CD14-positive monocyte (primary cell): ENCODE measurements around the gene NOM1. TPM values are rescaled to one million over a fixed set of nuclear protein-coding genes. Genes with fewer than 3 reads are reported as not detected.

Experiments used
- DNase-seq, 3 donors: peaks; one replicate each; pipeline ENCODE4 v3.0.0-alpha.2; 2011 to 2022
- H2AFZ ChIP-seq: 2 replicates; pipeline ENCODE4 v1.6.0; 2012; ENCODE audit warnings: mild to moderate bottlenecking, low read depth, low read length, inconsistent platforms; ENCODE audit not compliant: insufficient read depth, poor library complexity, severe bottlenecking
- H3K27ac ChIP-seq, 2 donors: 1 replicate in 1 of 2; 2 replicates in 1 of 2; pipeline ENCODE4 v1.5.1; 2012 to 2013; ENCODE audit warnings: low read length in 2 of 2, control low read depth in 1 of 2, inconsistent platforms in 1 of 2, low read depth in 1 of 2, mild to moderate bottlenecking in 1 of 2
- H3K27me3 ChIP-seq, 2 donors: one replicate each; pipeline versions ENCODE4 v1.6.0 to v1.6.1; 2011 to 2013; ENCODE audit warnings: low read length in 2 of 2; ENCODE audit not compliant: control insufficient read depth in 2 of 2, insufficient read depth in 2 of 2
- H3K36me3 ChIP-seq, 2 donors: replicated peaks in 1 of 2; 1 replicate in 1 of 2; 2 replicates in 1 of 2; pipeline versions ENCODE4 v1.5.1 to v1.6.1; 2012 to 2013; ENCODE audit warnings: low read length in 2 of 2, control low read depth in 1 of 2, inconsistent platforms in 1 of 2, mild to moderate bottlenecking in 1 of 2; ENCODE audit not compliant: insufficient read depth in 2 of 2, control insufficient read depth in 1 of 2
- H3K4me1 ChIP-seq, 2 donors: 1 replicate in 1 of 2; 2 replicates in 1 of 2; pipeline versions ENCODE4 v1.5.1 to v1.6.1; 2012 to 2013; ENCODE audit warnings: low read length in 2 of 2, control low read depth in 1 of 2, inconsistent platforms in 1 of 2, mild to moderate bottlenecking in 1 of 2, moderate library complexity in 1 of 2; ENCODE audit not compliant: insufficient read depth in 2 of 2, control insufficient read depth in 1 of 2
- H3K4me2 ChIP-seq: replicated peaks from 2 replicates; pipeline ENCODE3; 2012; ENCODE audit warnings: low read length, moderate library complexity, mild to moderate bottlenecking; ENCODE audit not compliant: poor library complexity, severe bottlenecking; ENCODE audit errors: extremely low read depth
- H3K4me3 ChIP-seq, 3 experiments: fragments of 200-600 bp in 1 of 3; sonication (generic) in 1 of 3; replicated peaks in 1 of 3; 1 replicate in 2 of 3; 2 replicates in 1 of 3; pipeline ENCODE4 v1.5.1; 2011 to 2013; ENCODE audit warnings: low read length in 3 of 3, mild to moderate bottlenecking in 3 of 3, control low read depth in 2 of 3, low read depth in 2 of 3, inconsistent platforms in 1 of 3, moderate library complexity in 1 of 3
- H3K79me2 ChIP-seq: 2 replicates; pipeline ENCODE4 v1.6.0; 2012; ENCODE audit warnings: mild to moderate bottlenecking, control low read depth, inconsistent platforms, low read length, moderate library complexity; ENCODE audit not compliant: insufficient read depth
- H3K9ac ChIP-seq: 2 replicates; pipeline ENCODE4 v1.6.0; 2017; ENCODE audit warnings: low read length, mild to moderate bottlenecking; ENCODE audit not compliant: insufficient read depth, poor library complexity, severe bottlenecking
- H3K9me3 ChIP-seq, 2 donors: replicated peaks in 1 of 2; 1 replicate in 1 of 2; 2 replicates in 1 of 2; pipeline versions ENCODE4 v1.5.1 to v1.6.1; 2012 to 2013; ENCODE audit warnings: low read length in 2 of 2, control low read depth in 1 of 2; ENCODE audit not compliant: control insufficient read depth in 1 of 2, insufficient read depth in 1 of 2
- H4K20me1 ChIP-seq: 2 replicates; pipeline ENCODE4 v1.6.0; 2012; ENCODE audit warnings: mild to moderate bottlenecking, low read length, control low read depth, moderate library complexity; ENCODE audit not compliant: insufficient read depth
- H3K27ac Mint-ChIP-seq, 7 donors: one replicate each; pipeline ENCODE4 v1.8.0; 2020; ENCODE audit warnings: mild to moderate bottlenecking in 7 of 7, mixed read lengths in 7 of 7, moderate library complexity in 6 of 7, inconsistent platforms in 2 of 7
- H3K27me3 Mint-ChIP-seq, 3 donors: one replicate each; pipeline ENCODE4 v1.8.0; 2021 to 2022; ENCODE audit warnings: low read depth in 3 of 3, mild to moderate bottlenecking in 3 of 3, mixed read lengths in 3 of 3, moderate library complexity in 3 of 3, inconsistent platforms in 1 of 3
- H3K36me3 Mint-ChIP-seq, 2 donors: one replicate each; pipeline ENCODE4 v1.8.0; 2020; ENCODE audit warnings: mixed read lengths in 2 of 2, inconsistent platforms in 1 of 2, mild to moderate bottlenecking in 1 of 2
- H3K4me1 Mint-ChIP-seq: one replicate; pipeline ENCODE4 v1.8.0; 2020; ENCODE audit warnings: mild to moderate bottlenecking, mixed read lengths
- H3K4me3 Mint-ChIP-seq, 2 donors: one replicate each; pipeline ENCODE4 v1.8.0; 2020; ENCODE audit warnings: mild to moderate bottlenecking in 2 of 2, mixed read lengths in 2 of 2, moderate library complexity in 1 of 2
- H3K9me3 Mint-ChIP-seq, 7 donors: one replicate each; pipeline ENCODE4 v1.8.0; 2020 to 2022; ENCODE audit warnings: mixed read lengths in 7 of 7, mild to moderate bottlenecking in 6 of 7, moderate library complexity in 6 of 7, inconsistent platforms in 2 of 7
- WGBS: methylation state at CpG from one replicate; pipeline ENCODE4 v1.1.5; 2013; ENCODE audit warnings: missing lambda C conversion rate; ENCODE audit not compliant: insufficient coverage; 5-methylcytosine and 5-hydroxymethylcytosine counted together
- intact Hi-C, 2 donors: fragments of 100-400 bp; cut with micrococcal nuclease; formaldehyde crosslinking; loops; one replicate each; pipeline versions ENCODE4 v1.15.0 to v1.15.1; 2023
- polyA plus RNA-seq, 3 donors: library from polyadenylated mRNA; depleted of rRNA in 1 of 3; unstranded in 2 of 3; stranded (reverse) in 1 of 3; fragments of 300-500 nt in 2 of 3; fragments of >200 nt in 1 of 3; fragmentation: Illumina TruSeq in 2 of 3; gene quantifications; 1 replicate in 2 of 3; 2 replicates in 1 of 3; pipeline ENCODE4 v1.2.3, GENCODE V29; 2012 to 2021
- TF ChIP-seq, protein P1 (sequence below): fragments of 200-600 bp; IDR thresholded peaks from one replicate; pipeline ENCODE4 v1.8.0; 2022; ENCODE audit warnings: antibody characterized with exemption, mild to moderate bottlenecking

The NOM1 gene
- polyA plus RNA-seq, 3 donors = 0.89 to 11.5 (median 1.9) TPM

DNA sequence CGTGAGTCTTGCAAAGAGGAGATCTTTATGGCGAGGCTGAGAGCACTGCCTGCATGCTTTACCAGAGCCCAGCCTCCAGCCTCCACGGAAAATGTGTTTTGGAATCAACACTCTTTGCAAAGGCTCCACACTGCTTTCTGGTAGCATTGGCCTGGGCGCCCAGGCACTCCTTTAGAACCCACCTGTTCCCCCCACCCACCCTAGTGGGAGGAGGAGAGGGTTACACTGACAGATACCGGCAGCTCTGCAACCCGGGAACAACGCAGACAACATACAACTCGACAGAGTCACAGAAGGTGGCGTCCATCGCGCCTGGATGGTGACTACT lies 66.5 kb downstream of the NOM1 start:
- H3K9ac ChIP-seq = no peak overlapping the region
- 7% methylated on average over 2 of the region's 11 CpGs for WGBS
- Mint-ChIP-seq H3K27ac (no peak overlapping the region), H3K4me1 (peaks cover 4% of the 10 kb centered on the region), H3K36me3 (no peaks in the 10 kb centered on the region), H3K9me3 (peaks cover 0 to 13% (median 7%) of the 10 kb centered on the region in 7 donors), H3K4me3 (peak overlapping the region in 1 of 2 donors; percentile 77), H3K27me3 (peaks cover 92 to 100% (median 95%) of the 10 kb centered on the region in 3 donors)
- H3K36me3 ChIP-seq = no peaks in the 10 kb centered on the region
- H3K27ac ChIP-seq = no peak overlapping the region
- H3K4me3 ChIP-seq = no peak overlapping the region
- DNase-seq = no peak
- no peak overlapping the region for H3K4me2 ChIP-seq
- TF ChIP-seq, protein P1, sequence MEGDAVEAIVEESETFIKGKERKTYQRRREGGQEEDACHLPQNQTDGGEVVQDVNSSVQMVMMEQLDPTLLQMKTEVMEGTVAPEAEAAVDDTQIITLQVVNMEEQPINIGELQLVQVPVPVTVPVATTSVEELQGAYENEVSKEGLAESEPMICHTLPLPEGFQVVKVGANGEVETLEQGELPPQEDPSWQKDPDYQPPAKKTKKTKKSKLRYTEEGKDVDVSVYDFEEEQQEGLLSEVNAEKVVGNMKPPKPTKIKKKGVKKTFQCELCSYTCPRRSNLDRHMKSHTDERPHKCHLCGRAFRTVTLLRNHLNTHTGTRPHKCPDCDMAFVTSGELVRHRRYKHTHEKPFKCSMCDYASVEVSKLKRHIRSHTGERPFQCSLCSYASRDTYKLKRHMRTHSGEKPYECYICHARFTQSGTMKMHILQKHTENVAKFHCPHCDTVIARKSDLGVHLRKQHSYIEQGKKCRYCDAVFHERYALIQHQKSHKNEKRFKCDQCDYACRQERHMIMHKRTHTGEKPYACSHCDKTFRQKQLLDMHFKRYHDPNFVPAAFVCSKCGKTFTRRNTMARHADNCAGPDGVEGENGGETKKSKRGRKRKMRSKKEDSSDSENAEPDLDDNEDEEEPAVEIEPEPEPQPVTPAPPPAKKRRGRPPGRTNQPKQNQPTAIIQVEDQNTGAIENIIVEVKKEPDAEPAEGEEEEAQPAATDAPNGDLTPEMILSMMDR = no peak
- H3K4me1 ChIP-seq = no peaks in the 10 kb centered on the region
- intact Hi-C loops = no loop called here
- H3K9me3 ChIP-seq = peaks cover 0 to 48% of the 10 kb centered on the region in 2 donors
- no peak overlapping the region for H2AFZ ChIP-seq
- no peaks in the 10 kb centered on the region for H3K79me2 ChIP-seq
- peaks cover 70 to 99% of the 10 kb centered on the region in 2 donors for H3K27me3 ChIP-seq
- H4K20me1 ChIP-seq = no peaks in the 10 kb centered on the region

DNA sequence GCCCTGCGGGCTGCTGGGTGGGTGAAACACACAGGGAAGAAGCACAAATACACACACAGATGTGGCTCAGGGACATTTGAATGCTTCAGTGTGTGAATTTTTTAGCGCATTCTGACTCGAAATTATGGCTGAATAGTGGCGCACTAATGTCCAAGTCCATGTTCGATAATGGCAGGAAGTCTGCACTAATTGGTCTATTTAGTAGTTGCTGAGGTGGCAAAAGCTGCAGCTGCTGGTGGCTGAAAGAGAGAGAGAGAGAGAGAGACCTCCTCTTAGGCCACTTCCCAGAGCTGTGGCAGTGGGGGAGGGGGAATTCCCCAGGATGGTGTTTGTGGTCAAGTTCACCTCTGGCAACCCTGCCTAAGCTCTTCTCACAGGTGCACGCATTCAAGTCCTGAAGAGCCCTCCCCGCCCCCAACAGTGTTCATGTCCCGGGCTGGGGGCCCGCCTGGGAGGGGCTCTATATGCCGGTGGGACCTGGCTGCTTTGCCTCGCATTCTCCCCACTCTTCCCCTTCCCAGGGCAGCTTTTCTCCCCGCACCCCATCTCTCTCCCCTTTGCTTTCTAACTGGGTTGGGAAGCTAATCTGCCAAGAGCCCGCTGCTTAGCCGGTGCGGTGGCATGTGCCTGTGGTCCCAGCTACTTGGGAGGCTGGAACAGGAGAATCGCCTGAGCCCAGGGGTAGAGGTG lies 67.0 kb downstream of the NOM1 start:
- DNase-seq = no peak
- Histone ChIP-seq H3K27me3 (peaks cover 70 to 97% of the 10 kb centered on the region in 2 donors), H2AFZ (no peak overlapping the region), H4K20me1 (no peaks in the 10 kb centered on the region), H3K4me1 (no peaks in the 10 kb centered on the region), H3K9me3 (peaks cover 0 to 44% of the 10 kb centered on the region in 2 donors), H3K4me3 (no peak overlapping the region), H3K4me2 (no peak overlapping the region), H3K27ac (no peak overlapping the region), H3K79me2 (no peaks in the 10 kb centered on the region), H3K9ac (no peak overlapping the region), H3K36me3 (no peaks in the 10 kb centered on the region)
- Mint-ChIP-seq H3K36me3 (no peaks in the 10 kb centered on the region), H3K4me1 (peaks cover 4% of the 10 kb centered on the region), H3K27ac (no peak overlapping the region), H3K4me3 (peak overlapping the region in 1 of 2 donors; percentile 77), H3K9me3 (peaks cover 0 to 15% (median 3%) of the 10 kb centered on the region in 7 donors), H3K27me3 (peaks cover 90 to 100% (median 93%) of the 10 kb centered on the region in 3 donors)
- intact Hi-C loops = no loop called here
- TF ChIP-seq, protein P1 = no peak
- 6% methylated on average over 12 of the region's 16 CpGs for WGBS
